NCI-H128 (cell line): ENCODE results near the gene CD33.
"Not testable (repeated sequence)": the region's sequence is repeated elsewhere in the genome, so short reads cannot be mapped to it uniquely, and the experiment has no call there.

ENCODE experiments used
- DNase-seq: peaks from one replicate; lab custom pipeline; 2025; ENCODE audit not compliant: unreplicated experiment; lab: John Stamatoyannopoulos, UW

CD33 gene

DNA sequence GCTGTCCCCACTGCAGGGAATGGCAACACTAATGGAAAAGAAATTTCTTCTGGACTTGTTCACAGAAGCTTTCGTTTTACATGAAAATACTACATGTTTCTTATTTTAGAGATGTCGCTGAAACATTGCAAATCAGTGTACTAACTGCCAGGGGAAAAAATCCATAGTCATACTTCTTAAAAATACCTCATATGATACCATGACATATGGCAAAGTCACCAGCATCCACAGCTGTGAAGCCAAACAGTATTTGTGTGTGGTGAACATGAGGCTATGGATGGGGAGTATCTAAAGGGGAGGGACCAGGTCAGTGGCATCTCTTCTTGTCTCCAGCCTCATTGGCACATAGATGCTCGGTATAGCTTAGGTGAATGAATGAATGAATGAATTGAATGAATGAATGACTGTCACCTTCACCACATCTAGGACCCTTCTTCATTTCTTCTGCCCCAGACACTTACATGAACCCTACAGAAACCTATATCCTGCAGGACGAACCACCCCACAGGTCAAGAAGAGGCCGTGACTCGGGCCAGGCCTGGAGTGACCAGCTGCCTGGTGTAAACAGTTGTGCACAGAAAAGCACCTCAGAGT, 14.6 kb upstream of the CD33 start:
- DNase-seq = no peak

DNA sequence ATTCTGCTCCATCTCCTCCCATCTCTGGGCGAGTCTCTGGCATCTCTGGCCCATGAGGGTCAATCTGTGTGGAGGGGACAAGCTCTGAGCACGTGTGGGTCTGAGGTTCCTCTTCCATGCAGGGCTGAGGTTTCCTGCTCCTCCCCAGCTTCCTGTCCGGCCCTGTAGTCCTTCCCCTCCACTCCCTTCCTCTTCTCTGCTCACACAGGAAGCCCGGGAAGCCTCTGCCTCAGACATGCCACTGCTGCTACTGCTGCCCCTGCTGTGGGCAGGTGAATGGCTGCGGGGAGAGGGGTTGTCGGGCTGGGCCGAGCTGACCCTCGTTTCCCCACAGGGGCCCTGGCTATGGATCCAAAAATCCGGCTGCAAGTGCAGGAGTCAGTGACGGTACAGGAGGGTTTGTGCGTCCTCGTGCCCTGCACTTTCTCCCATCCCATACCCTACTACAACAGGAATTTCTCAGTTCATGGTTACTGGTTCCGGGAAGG, 14.0 kb upstream of the CD33 start:
- not testable (repeated sequence) for DNase-seq

DNA sequence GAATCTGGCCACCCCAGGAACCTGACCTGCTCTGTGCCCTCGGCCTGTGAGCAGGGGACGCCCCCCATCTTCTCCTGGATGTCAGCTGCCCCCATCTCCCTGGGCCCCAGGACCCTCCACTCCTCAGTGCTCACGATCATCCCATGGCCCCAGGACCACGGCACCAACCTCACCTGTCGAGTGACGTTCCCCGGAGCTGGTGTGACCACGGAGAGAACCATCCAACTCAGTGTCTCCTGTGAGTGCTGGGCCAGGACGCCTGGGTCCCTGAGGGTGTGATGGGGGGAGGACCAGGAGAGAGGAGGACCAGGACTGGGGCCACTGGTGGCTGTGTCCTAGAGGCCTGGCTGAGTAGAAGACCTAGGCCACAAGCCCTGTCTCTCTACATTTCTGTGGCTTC, 13.0 kb upstream of the CD33 start:
- no peak for DNase-seq

DNA sequence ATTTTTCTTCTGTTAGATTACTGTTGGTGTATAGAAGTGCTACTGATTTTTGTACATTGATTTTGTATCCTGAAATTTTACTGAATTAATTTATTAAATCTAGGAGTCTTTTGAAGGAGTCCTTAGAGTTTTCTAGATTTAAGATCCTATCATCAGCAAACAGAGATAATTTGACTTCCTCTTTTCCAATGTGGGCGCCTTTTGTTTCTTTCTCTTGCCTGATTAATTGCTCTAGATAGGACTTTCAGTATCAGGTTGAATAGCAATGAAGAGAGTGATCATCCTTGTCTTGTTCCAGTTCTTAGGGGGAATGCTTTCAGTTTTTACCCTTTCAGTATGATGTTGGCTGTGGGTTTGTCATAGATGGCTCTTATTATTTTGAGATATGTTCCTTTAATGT, 5.6 kb upstream of the CD33 start:
- no peak for DNase-seq

DNA sequence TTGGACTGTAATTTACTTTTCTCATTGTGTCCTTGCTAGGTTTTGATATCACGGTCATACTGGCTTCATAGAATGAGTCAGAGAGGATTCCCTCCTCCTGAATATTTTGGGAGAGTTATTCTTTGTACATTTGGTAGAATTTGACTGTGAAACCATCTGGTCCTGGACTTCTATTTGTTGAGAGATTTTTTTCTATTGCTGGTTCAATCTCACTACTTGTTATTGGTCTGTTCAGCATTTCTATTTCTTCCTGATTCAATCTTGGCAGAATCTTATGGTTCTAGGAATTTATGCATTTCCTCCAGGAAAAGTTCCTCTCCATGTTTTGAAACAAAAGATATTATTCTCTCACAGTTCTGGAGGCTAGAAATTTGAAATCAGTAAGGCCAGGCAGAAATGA, 4.9 kb upstream of the CD33 start:
- DNase-seq = no peak

DNA sequence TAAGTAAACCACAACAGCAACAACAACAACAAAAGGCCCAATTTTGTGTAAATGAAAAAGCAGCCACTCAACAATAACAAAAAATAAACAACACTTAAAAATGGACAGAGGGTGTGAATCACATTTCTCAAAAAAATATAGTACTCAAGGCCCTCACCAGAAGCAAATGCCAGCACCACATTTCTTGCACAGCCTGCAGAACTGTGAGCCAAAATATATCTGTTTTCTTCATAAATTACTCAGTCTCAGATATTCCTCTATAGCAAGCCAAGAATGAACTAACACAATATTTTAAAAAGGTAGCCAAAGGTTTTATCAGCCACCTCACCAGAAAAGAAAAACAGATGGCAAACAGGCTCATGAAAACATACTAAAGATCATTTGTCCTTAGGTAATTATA, 3.9 kb upstream of the CD33 start:
- DNase-seq = no peak

DNA sequence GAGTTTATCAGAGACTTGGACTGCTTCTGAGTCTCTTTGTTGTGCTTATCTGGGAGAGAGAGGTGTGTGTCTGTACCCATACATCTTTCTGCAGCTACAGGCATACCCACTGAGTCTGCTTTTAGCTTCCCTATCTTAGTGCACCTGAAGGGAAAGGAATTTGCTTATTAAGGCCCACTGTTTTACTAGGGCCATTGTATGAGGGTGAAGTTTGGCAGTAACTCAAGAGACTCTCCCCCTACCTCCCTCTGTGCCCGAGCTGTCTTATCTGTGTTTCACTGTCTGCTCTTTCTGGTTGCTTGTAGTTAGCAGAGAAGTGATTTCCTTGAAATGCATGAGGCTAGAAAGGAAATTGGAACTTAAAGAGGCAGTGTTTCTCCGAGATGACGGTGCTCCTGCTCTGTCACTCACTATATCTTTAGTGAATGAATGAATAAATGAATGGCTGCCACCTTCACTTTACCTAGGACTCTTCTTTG, 678 bp upstream of the CD33 start:
- no peak for DNase-seq

DNA sequence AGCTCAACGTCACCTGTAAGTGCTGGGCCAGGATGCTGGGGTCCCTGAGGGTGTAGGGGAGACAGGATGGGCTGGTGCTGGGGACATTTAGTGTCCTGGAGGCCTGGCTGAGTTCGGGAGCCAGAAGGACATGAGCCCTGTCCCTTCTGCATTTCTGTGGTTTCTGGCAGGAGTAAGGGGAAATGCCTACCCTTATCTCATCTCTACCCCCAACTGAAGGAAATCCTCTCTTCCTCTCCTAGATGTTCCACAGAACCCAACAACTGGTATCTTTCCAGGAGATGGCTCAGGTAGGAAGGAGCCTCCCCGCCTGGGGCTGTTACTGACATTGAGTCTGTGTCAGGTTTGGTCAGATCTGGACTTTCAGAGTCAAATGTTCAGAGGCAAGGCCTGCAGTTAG, 1.2 kb downstream of the CD33 start:
- DNase-seq = no peak

DNA sequence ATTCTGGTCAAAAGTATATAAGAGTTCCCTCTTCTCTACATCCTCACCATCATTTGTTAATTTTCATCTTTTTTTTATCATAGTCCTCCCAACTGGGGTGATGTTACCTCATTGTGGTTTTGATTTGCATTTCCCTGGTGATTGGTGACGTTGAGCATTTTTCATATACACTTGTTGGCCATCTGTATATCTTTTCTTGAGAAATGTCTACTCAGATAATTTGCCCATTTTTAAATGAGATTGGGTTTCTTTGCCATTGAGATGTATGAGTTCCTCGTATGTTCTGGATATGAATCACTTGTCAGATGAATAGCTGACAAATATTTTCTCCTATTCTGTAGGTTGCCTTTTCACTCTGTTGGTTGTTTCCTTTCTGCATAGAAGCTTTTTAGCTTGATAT, 2.4 kb downstream of the CD33 start:
- no peak for DNase-seq

DNA sequence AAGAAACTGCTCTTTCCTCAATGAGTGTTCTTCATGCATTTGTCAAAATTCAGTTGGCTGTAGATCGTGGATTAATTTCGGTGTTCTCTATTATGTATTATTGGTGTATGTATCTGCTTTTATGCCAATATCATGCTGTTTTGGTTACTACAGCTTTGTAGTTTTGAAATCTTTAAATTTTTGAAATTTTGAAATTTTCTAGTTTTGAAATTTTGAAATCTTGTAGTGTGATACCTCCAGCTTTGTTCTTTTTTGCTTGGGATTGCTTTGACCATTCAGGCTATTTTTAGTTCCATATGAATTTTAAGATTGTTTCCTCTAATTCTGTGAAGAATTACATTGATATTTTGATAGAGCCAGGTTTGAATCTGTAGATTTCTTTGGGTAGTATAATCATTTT, 3.1 kb downstream of the CD33 start:
- DNase-seq = no peak

DNA sequence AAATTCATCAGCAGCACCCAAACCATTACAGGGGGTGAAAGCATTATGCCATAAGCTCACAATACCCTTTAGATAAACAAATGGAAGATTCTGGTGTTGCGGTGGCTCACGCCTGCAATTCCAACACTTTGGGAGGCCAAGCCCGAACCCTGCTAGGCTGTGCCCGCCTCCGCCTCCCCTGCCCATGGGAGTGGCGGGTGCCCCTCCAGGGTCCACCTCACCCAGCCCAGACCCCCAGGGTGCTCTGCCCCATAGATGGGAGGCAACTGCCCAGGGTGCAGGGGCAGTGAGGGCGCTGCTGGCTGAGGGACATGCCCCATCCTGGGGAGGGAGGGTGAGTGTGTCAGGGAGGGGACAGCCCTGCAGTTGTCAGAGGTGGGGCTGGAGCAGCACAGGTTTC, 16.0 kb downstream of the CD33 start:
- no peak for DNase-seq

DNA sequence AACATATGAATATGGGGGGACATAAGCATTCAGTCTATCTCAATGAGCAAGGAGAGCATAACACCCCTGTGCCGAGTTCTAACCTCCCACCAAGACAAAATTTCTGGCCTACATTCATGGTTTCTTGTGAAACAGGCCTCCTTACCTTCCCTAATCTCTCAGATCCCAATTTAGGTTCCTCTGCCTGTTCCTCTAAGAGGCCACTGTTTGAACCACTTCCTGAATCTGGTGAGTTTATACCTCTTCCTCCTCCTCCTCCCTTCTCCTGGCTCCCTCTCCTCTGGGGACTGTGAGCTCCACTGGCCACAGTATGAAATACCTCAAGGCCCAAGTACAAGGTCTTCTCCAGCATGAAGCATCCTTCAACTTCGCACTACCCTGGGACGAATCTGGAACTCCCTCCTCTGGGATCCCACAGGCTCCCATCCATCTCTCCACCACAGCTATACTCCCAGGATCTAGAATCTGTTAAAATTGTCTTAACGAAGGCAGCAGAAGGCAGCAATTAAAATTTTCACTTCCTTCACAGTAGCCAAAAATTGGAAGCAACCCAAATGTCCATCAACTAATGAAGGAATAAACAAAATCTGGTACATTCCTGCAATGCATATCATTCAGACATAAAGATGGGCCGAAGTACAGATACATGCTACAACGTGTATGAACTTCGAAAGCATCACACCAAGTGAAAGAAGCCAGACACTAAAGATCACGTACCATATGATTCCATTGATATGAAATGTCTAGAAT, 18.2 kb downstream of the CD33 start:
- DNase-seq = no peak

DNA sequence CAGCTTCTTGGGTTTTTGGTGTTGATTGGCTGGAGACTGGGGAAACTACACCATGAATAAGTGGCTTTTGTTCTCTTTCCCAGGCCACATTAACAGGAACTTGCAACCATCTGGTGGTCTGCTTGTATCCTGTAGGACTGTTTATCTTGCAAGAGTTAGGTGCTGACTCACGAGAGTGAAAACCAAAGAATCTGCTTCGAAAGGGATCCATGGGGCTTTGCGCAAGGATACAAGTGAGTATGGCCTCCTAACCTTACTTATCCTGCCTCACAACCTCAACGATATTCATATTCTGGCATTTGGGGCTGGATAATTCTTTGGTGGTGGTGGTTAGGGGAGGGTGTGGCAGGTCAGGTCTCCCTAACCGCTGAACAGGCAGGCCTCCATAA, 21.3 kb downstream of the CD33 start:
- no peak for DNase-seq

DNA sequence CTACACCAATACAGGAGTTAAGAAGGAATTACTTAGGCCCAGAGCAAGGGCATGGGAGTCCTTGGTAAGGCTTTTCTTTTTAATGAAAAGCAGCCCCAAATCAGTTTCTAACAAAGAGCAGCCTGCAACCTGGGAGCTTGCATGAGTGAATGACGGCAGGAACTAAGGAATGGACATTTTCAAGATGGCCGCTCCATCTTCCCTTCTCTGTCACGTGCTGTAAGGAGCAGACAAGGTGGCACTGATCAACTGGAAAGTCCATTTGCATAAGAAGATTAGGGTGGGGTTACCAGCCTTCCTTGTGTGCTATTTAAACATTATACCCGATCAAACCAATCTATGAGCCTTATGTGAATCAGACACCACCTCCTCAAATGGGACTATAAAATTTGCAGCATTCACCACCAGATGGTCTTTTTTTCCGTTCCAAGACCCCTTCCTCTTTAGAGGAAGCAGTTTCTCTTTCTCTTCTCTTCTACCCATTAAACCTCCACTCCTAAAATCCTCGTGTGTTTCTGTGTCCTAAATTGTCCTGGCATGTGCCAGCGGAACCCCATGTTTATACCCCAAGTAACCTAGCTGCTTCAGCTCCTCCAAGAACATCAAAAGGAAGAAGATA, 23.2 kb downstream of the CD33 start:
- DNase-seq = no peak

DNA sequence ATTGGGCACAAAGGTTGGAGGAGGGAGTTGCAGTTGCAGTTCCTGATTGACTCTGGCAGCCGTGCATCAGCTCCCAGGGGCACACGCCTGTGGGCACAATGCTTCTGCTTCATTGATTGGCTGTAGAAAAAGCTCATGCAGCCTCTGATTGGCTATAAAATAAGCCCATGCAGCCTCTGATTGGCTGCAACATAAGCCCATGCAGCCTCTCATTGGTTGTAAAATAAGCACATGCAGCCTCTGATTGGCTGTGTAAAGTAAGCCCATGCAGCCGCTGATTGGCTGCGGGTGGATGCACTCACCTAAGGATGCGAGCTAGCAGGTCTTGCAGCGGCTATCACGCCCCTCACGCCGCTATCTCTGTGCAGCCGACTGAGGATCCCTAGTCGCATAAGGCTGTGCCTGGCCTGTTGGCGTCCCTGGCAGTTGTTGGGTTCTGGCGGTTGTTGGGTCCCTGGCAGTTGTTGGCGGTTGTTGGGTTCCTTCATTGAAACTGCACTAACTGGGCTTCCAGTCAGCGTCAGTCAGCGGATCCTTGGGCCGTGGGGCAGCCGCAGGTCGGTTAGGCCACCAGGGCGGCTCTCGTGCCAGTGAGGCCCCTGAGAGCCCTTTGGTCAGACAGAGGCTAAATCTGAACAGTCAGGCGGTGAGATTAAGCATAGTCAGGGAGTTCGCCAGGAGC, 26.0 kb downstream of the CD33 start, which contains the start of gene SIGLECL1:
Gene SIGLECL1, plus strand, starts transcription at position 295 of the 682 bp plus-strand sequence. CDS start 12,993 bp downstream, outside the sequence.
- DNase-seq = no peak

DNA sequence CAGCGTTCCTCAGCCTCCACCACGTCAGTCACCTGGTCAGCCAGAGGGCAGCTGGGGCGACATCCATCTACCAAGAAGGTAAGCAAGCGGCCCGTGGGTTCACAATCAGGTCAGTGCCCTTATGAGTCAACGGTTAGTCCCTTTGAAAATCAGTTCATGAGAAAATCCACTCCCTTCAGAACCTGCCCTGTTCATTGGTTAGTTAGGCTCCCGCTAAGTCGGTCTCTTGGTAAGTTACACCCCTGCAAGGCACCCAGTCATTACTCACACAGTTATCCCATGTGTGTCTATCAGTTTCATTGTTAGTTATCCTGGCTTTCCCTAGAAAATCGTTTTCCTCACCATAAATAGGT, 26.6 kb downstream of the CD33 start:
- DNase-seq = no peak

DNA sequence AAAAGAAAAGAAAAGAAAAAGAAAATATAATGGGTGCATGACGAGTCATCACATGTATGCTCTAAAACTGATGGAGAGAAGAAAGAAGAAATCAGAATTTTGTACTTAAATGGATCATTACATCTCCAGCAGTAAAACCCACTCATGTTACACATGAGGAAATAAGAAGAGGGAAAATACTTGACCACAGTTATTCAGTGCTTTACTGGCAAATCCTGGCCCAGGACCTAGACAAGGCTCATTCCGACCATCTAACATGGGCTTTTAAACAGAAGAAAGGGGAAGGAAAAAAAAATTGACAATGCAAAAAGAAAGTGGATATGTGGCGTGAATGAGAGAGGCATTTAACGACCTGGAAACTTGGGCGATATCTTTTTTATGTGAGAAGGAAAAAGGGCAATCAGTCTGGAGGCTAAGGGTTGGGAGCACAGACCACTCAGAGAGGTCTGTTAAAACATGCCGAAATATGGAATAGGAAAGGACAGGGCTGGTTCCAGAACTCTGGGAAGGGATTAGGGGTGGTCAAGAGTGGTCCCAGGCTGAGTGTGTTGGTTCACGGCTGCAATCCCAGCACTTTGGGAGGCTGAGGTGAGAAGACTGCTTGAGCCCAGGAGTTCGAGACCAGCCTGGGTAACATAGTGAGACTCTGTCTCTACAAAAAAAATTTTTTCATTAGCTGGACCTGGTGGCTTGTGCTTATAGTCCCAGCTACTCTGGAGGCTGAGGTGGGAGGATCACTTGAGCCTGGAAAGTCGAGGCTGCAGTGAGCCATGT, 27.6 kb downstream of the CD33 start:
- DNase-seq = no peak

DNA sequence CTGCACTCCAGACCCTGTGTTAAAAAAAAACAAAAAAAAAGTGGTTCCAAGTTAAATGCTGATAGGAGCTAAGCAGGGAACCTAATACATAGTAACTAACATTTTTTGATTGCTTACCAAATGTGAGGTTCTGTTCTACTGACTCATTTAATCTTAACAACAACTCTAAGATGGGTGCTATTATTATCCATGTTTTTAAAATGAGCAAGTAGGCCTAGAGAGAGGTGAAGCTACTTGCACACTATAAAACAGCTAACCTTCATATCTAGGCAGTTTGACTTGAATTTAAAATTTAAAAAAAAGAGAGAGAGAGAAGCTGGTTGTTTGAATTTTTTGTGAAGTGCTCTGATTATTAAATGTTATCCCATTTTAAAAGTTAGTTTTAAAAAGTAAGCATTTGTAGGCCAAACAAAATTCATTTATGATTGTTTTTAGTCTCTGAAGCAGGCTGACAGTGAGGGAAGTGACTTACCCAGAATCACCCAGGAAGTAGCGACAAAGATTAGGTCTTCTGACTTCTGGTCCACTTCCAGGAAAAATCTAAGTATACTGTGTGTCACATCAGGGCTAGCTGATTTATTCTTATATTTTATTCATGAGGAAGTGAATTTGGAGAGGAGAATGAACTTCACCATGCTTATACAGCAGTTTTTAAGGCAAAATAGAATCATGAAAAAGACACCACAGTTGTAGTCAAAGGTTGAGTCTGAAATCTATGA, 28.4 kb downstream of the CD33 start:
- no peak for DNase-seq

DNA sequence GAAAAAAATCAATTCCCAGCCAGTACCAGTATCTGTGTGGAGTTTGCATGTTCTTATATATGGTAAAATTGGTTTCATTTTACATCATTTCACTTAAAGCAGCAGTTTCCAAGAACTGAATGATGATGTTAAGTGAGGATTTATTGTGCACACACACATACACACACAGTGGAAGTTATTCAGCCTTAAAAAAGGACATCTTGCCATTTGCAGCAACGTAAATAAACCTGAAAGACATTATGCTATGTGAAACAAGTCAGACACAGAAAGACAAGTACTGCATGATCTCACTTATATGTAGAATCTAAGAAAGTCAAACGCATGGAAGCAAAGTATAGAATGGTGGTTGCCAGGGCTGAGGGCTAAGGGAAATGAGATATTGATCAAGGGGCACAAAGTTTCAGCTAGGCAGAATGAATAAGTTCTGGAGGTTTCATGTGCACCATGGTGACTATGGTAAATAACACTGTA, 31.3 kb downstream of the CD33 start:
- no peak for DNase-seq

DNA sequence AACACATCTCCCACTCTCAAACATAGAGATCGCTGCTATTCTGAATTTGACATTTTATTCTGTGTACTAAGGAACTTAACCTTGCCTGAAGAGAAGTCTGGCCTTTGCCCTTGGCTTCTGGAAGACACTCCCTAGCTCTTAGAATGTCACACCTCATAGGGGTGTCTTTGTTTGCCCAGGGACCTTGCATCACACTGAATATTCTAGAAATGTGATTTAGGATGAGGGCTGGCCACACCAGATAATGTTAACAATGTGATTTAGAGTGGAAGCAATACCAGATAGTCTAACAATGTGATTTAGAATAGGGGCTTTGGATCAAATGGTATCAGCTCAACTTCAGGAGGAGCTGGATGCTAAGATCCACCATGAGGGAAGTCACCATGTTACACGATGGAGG, 32.6 kb downstream of the CD33 start:
- DNase-seq = no peak
